DND-41 (cell line): Measurements from ENCODE around the gene PCDH9.
A peak's percentile ranks its signal among the peaks of the same experiment; 100 is the strongest.

Experiments
- ATAC-seq: fragments of 200-7000 bp; cut with Tn5 transposase; 3 replicates; pipeline ENCODE4 v1.9.1; 2021; ENCODE audit warnings: low read depth; ENCODE audit not compliant: insufficient read depth
- DNase-seq: peaks from one replicate; pipeline ENCODE4 v3.0.0-alpha.2; 2020
- H2AFZ ChIP-seq: 2 replicates; pipeline ENCODE4 v1.6.0; 2012; ENCODE audit warnings: low read depth, low read length
- H3K27ac ChIP-seq: 2 replicates; pipeline ENCODE4 v1.5.1; 2012; ENCODE audit warnings: low read length, inconsistent platforms
- H3K27me3 ChIP-seq: fragments of 200-600 bp; sonication (generic); 2 replicates; pipeline ENCODE4 v1.6.0; 2012; ENCODE audit warnings: low read length, mild to moderate bottlenecking, inconsistent platforms; ENCODE audit not compliant: insufficient read depth, poor library complexity
- H3K36me3 ChIP-seq: 2 replicates; pipeline ENCODE4 v1.5.1; 2012; ENCODE audit warnings: low read length, inconsistent platforms; ENCODE audit not compliant: insufficient read depth
- H3K4me1 ChIP-seq: 2 replicates; pipeline ENCODE4 v1.5.1; 2012; ENCODE audit warnings: mild to moderate bottlenecking, low read length; ENCODE audit not compliant: insufficient read depth
- H3K4me2 ChIP-seq: 2 replicates; pipeline ENCODE4 v1.6.0; 2012; ENCODE audit warnings: mild to moderate bottlenecking, moderate library complexity, low read length, inconsistent platforms; ENCODE audit not compliant: insufficient read depth
- H3K4me3 ChIP-seq, 2 experiments: fragments of 200-600 bp in 1 of 2; shearing (Covaris generic) in 1 of 2; 2 replicates each; pipeline ENCODE4 v1.5.1; 2012 to 2016; ENCODE audit warnings: inconsistent platforms in 2 of 2, low read length in 2 of 2, mild to moderate bottlenecking in 2 of 2, low read depth in 1 of 2, moderate library complexity in 1 of 2
- H3K79me2 ChIP-seq: 2 replicates; pipeline ENCODE4 v1.6.0; 2012; ENCODE audit warnings: low read length, inconsistent platforms; ENCODE audit not compliant: insufficient read depth
- H3K9ac ChIP-seq: 2 replicates; pipeline ENCODE4 v1.6.0; 2012; ENCODE audit warnings: low read depth, mild to moderate bottlenecking, inconsistent platforms, low read length, moderate library complexity
- H3K9me3 ChIP-seq: 2 replicates; pipeline ENCODE4 v1.5.1; 2012; ENCODE audit warnings: low read length, moderate library complexity, mild to moderate bottlenecking, inconsistent platforms; ENCODE audit not compliant: insufficient read depth, severe bottlenecking
- H4K20me1 ChIP-seq: 2 replicates; pipeline ENCODE4 v1.6.0; 2012; ENCODE audit warnings: low read length; ENCODE audit not compliant: insufficient read depth
- CTCF ChIP-seq: IDR thresholded peaks from 2 replicates; pipeline ENCODE4 v1.5.1; 2012; ENCODE audit warnings: borderline replicate concordance, low read length, moderate library complexity, mild to moderate bottlenecking; ENCODE audit not compliant: poor library complexity, severe bottlenecking; ENCODE audit errors: extremely low read depth
- EZH2 ChIP-seq: IDR thresholded peaks from 3 replicates; pipeline ENCODE4 v1.6.1; 2012; ENCODE audit warnings: borderline replicate concordance, low read depth, mild to moderate bottlenecking, moderate library complexity, low read length, inconsistent platforms; ENCODE audit not compliant: severe bottlenecking

The PCDH9 gene

GRCh38 chr13:66639044-66639443 lies 591.1 kb downstream of the PCDH9 start:
- H3K9me3 ChIP-seq = no peaks in the 10 kb centered on the region
- no peak overlapping the region for H3K27ac ChIP-seq
- H4K20me1 ChIP-seq = no peaks in the 10 kb centered on the region
- no peaks in the 10 kb centered on the region for H3K36me3 ChIP-seq
- ATAC-seq (no peak), DNase-seq (no peak)
- H3K27me3 ChIP-seq = no peaks in the 10 kb centered on the region
- no peaks in the 10 kb centered on the region for H3K79me2 ChIP-seq
- H2AFZ ChIP-seq = peak overlapping the region; percentile 29; the same call in 1 of the 2 replicates
- no peak overlapping the region for H3K4me2 ChIP-seq
- H3K9ac ChIP-seq = no peak overlapping the region
- no peaks in the 10 kb centered on the region for H3K4me1 ChIP-seq
- no peak overlapping the region for H3K4me3 ChIP-seq
- TF ChIP-seq EZH2 (no peak), CTCF (no peak)

- Histone ChIP-seq H3K4me2 (no peak overlapping the region), H3K9me3 (no peaks in the 10 kb centered on the region), H3K4me3 (no peak overlapping the region), H3K9ac (no peak overlapping the region), H3K36me3 (no peaks in the 10 kb centered on the region), H3K79me2 (no peaks in the 10 kb centered on the region), H4K20me1 (no peaks in the 10 kb centered on the region), H3K27me3 (no peaks in the 10 kb centered on the region), H3K27ac (no peak overlapping the region), H2AFZ (no peak overlapping the region), H3K4me1 (no peaks in the 10 kb centered on the region)
- TF ChIP-seq CTCF (no peak), EZH2 (no peak)
- DNase-seq (no peak), ATAC-seq (no peak)
Measured at GRCh38 chr13:66635526-66635925, 594.6 kb downstream of the PCDH9 start.

GRCh38 chr13:66634384-66634783 lies 595.8 kb downstream of the PCDH9 start:
- no peaks in the 10 kb centered on the region for H3K79me2 ChIP-seq
- H2AFZ ChIP-seq = no peak overlapping the region
- no peak for ATAC-seq
- no peak overlapping the region for H3K9ac ChIP-seq
- H3K27ac ChIP-seq = no peak overlapping the region
- TF ChIP-seq CTCF (no peak), EZH2 (no peak)
- DNase-seq = no peak
- H4K20me1 ChIP-seq = no peaks in the 10 kb centered on the region
- H3K4me2 ChIP-seq = no peak overlapping the region
- no peaks in the 10 kb centered on the region for H3K9me3 ChIP-seq
- no peaks in the 10 kb centered on the region for H3K4me1 ChIP-seq
- H3K27me3 ChIP-seq = no peaks in the 10 kb centered on the region
- no peaks in the 10 kb centered on the region for H3K36me3 ChIP-seq
- H3K4me3 ChIP-seq = no peak overlapping the region

GRCh38 chr13:66627512-66627911 lies 602.6 kb downstream of the PCDH9 start:
- no peaks in the 10 kb centered on the region for H3K36me3 ChIP-seq
- no peaks in the 10 kb centered on the region for H3K27me3 ChIP-seq
- TF ChIP-seq EZH2 = no peak
- TF ChIP-seq CTCF = no peak
- no peak overlapping the region for H3K27ac ChIP-seq
- H3K79me2 ChIP-seq = no peaks in the 10 kb centered on the region
- H3K4me2 ChIP-seq = no peak overlapping the region
- DNase-seq = no peak
- no peak for ATAC-seq
- no peak overlapping the region for H2AFZ ChIP-seq
- no peak overlapping the region for H3K4me3 ChIP-seq
- H3K9ac ChIP-seq = no peak overlapping the region
- H3K9me3 ChIP-seq = no peaks in the 10 kb centered on the region
- no peaks in the 10 kb centered on the region for H3K4me1 ChIP-seq
- H4K20me1 ChIP-seq = no peaks in the 10 kb centered on the region
